ELR (cell line): Measurements from ENCODE around the gene RAPGEF6.

ENCODE experiments used
- DNase-seq: peaks from one replicate; pipeline ENCODE4 v3.0.0-alpha.2; 2015; ENCODE audit warnings: low read depth

Gene RAPGEF6

GRCh38 chr5:131541071-131541470 is 94.0 kb downstream of the RAPGEF6 start:
- DNase-seq = no peak

GRCh38 chr5:131539251-131539650 is 95.8 kb downstream of the RAPGEF6 start:
- no peak for DNase-seq

GRCh38 chr5:131538177-131538593 is 96.8 kb downstream of the RAPGEF6 start:
- DNase-seq = peak; percentile 88

DNA sequence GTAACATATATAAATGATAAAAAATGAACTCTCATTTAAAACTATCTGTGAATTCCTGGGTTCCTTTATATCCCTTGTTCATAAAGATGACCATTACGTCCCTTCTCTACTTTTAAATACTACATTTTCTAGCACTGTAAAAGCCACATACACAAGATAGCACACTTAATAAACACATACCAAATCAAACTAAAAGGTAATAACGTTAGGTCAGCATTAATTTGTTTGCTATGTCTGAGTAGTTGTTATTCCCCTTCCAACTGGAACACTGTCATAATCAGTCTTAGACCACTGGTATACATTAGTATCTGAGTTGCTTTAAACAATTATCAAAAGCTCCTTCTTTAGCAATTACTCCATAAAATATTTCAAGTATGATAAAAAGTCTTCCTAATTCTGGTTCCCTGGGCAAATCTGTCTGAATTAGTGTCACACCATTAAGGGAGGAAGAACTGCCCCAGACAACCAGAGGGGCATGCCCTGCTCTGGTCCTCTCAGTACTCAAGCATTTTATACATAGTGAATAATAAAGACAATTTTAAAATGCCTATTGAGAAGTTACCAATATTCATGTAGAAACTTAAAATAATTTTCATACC is 98.1 kb downstream of the RAPGEF6 start:
- no peak for DNase-seq

DNA sequence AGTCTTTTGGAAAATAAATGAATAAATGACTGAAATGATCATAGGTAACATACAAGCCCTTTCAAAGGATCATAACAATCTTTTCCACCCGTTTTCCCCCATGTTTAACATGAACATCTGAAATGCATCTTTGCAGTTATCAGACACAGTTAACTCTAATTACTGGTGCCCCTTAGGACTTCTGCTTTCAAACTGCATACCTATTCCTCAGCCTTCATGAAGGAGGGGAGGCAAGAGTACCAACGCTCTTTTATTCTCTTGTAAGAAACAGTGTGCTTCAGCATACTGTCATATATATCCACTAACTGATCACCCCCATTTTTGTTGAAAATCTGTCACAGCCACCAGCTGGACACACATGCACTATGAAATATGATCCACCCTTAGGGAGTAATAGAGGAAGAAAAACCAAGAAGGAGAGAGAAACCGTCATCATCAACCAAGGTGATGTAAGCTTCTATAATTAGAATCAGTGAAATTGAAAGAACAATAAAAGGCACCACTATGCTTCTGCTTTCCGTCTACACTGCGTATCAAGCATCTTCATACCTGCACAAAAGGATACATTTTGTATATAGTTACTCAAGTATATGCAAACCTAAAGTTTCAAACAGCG is 98.7 kb downstream of the RAPGEF6 start:
- peak; percentile 28 for DNase-seq

GRCh38 chr5:131534974-131535373 is 100.1 kb downstream of the RAPGEF6 start:
- no peak for DNase-seq

DNA sequence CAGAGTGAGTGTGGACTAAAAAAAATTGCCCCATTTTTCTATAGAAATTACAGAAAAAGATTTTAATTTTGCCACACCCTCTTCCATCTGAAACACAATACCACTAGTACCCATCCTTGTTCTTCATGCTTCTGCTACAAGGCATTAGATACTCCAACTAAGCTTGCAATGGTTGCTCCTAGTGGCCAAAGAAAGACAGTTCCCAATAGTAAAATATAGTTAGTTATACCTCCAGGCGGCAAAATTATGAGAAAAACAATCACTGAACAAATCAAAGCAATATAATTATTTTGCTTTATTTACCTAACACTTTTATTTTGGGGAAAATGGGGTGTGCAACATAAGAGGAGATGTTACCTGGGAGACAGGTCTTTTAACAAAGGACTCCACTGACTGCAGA is 101.2 kb downstream of the RAPGEF6 start:
- DNase-seq = peak; percentile 6

DNA sequence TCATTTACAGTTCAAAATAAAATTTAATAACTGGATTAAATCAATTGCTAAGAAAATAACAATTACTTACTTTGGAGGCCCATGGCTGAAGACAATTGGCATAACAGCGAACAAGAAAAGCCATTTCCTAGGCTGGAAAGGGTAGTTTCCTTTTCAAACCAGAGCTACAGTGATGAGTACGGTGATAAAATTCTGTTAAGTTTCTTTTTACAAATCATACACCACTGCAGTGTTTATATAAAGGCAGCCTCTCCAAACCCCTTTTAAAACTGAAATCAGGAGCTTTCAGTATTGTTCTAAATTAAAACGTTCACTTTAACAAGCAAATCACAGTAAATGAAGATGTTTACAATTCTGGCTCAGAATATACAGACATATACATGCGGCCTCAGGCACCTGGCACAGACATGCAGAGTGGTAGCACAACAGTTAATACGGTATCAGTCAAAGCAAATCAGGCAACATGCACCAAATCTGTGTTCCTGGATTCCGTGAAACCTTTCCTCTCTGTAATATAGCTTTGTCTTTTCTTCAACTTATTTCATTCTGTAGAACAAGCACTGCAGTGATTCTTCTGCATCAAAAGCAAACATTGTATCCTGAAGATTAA is 102.9 kb downstream of the RAPGEF6 start:
- no peak for DNase-seq

- DNase-seq = no peak
Measured at GRCh38 chr5:131530706-131531331, 104.2 kb downstream of the RAPGEF6 start.

- DNase-seq = no peak
Measured at GRCh38 chr5:131528682-131529081, 106.3 kb downstream of the RAPGEF6 start.

GRCh38 chr5:131525805-131526204 is 109.2 kb downstream of the RAPGEF6 start:
- no peak for DNase-seq

DNA sequence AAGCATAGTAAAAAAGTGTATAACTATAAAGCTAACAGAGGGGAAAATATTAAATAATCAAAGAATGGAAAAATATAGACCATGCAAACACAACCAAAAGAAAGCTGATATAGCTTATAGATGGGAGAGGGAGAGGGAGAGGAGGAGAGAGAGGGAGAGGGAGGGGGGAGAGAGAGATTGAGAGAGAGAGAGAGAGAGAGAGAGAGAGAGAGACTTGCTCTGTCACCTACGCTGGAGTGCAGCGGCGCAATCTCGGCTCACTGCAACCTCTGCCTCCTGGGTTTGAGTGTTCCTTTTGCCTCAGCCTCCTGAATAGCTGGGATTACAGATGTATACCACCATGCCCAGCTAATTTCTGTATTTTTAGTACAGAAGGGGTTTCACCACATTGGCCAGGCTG is 110.6 kb downstream of the RAPGEF6 start:
- DNase-seq = no peak

- DNase-seq = no peak
Measured at GRCh38 chr5:131523500-131524185, 111.4 kb downstream of the RAPGEF6 start.

DNA sequence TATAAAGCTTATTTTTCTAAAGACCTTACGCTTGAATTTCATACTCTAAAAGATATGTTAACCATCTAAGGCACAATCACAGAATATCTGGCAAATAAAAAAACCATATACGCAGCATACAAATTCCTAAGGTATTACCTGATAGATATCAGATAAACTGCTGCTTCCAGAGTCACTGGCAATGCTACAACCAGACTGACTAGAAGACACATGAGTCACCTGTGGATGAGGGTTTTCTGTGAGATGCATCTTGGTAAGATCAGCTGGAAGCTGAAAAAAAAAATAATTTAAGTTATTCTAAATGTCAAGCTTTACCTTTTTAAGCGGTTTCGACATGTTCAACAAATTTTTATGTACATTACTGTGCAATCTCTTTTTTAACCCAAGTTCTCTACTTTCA is 113.8 kb downstream of the RAPGEF6 start:
- DNase-seq = peak; percentile 89

GRCh38 chr5:131515348-131515747 is 119.7 kb downstream of the RAPGEF6 start:
- DNase-seq = peak; percentile 9

DNA sequence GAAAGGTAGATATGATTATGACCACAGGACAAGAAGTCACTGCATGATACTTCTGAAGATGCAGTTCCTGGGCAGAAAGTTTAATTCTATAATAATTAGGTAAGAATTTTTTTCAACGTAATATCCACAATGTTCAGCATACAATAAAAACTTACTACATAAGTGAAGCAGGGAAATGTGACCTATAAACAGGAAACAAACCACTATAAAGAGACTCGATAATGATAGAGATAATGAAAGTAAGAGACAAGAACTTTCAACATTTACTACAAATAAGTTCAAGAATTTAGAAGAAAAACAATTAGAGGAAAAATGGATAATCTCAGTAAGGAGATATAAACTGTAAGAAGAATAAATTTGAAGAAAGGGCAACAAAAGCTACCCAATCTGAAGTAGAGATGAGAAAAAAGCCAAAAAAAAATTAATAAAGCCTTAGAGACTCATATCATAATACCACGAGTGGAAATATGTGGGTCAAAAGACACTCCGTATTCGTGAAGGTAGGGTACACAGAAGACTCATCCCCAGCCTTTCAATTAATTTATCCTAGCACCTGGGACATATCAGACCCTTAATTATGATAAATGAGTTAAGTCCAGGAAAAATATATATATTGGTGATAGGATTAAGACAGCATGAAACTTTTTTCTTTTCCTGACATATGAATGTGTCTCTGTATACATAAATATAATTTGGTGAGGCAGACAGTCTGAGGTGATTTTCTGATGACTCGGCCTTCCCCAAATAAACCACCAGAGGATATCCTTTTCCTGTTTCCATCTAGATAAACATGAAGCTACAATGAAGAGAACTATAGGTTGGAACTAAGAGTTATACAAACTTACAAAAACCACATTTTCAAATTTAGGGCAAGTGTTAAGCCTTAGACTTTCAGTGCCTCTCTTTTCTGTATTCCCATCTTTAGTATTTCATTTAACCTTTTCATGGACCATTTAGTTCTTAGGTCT is 120.4 kb downstream of the RAPGEF6 start:
- peak; percentile 48 for DNase-seq

DNA sequence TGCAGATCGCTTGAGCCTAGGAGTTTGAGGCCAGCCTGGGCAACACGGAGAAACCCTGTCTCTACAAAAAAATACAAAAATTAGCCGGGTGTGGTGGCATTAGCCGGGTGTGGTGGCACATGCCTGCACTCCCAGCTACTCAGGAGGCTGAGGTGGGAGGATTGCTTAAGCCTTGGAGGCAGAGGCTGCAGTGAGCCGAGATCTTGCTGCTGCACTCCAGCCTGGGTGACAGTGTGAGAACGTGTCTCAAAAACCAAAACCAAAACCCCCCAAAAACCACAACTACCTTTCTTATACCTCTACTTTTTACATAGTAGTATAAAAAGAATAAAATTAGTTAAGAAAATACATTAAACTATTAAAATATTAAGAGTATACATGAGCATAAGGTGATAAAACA is 121.2 kb downstream of the RAPGEF6 start:
- DNase-seq = no peak

GRCh38 chr5:131511934-131512333 is 123.1 kb downstream of the RAPGEF6 start:
- no peak for DNase-seq

- no peak for DNase-seq
Measured at GRCh38 chr5:131509801-131510200, 125.2 kb downstream of the RAPGEF6 start.

DNA sequence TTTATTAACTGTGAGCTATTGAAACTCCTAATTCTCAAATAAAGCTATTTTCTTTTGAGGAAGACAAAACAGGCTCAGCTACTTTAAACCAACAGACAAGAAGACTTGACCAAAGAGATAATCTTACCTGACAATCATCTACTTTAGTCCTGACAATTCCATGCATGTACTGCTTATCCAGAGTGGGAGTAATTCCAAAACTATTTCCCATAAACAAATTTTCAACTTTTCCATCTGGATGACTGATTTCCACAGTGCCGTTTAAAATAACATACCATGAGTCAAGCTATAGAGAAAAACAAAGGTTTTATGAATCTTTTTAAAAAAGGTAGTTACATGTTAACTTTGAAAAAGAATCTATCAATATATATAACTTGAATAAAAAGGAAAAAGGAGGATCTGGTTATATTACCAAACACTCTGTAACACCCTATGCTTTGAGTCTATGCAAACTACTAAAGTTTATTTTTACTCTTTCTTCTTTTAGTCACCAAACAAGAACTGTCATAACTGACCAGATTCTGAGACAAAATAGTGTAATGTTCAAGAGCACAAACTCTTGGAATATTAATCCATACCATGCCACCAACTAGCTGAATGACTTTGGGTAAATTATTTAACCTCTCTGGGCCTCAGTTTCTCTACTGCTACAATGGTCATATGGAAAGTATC is 129.7 kb downstream of the RAPGEF6 start:
- DNase-seq = peak; percentile 49

DNA sequence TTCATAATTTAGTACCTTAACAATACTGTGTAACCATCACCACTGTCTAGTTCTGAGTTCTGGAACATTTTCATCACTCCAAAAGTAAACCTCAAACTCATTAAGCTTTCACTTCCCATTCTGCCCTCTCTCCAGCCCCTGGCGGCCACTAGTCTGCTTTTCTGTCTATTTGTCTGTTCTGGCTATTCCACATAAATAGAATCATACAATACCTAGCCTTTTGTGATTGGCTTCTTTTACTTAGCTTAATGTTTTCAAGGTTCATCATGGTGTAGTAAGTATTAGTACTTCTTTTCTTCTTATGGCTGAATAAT is 138.7 kb downstream of the RAPGEF6 start:
- no peak for DNase-seq
